ENCODE results near the gene HEXIM2. TPM values are rescaled to one million over a fixed set of nuclear protein-coding genes. Genes with fewer than 3 reads are reported as not detected.

The HEXIM2 gene
- total and polyA plus RNA-seq, 2 of the 13 experiments (the other 11 are each of a cell fraction or from before 2014, with no cell fraction given) = 27.1 to 32.4 TPM

GRCh38 chr17:45132572-45133463 is 28.9 kb upstream of the HEXIM2 start (continued):
- TF ChIP-seq PLSCR1 (CRISPR knock-in tag; IDR thresholded peaks at IDR 0.05; ENCODE audit: borderline replicate concordance) (no peak), ZNF549 (CRISPR knock-in tag; IDR thresholded peaks at IDR 0.05) (no peak), ZNF263 (CRISPR knock-in tag; IDR thresholded peaks at IDR 0.05) (no peak), PITX1 (CRISPR knock-in tag; IDR thresholded peaks at IDR 0.05) (peak; percentile 65), NFAT5 (CRISPR knock-in tag; IDR thresholded peaks at IDR 0.05) (no peak), HNF1A (IDR thresholded peaks at IDR 0.05; ENCODE audit: low read depth) (no peak), HNF1A (CRISPR knock-in tag; IDR thresholded peaks at IDR 0.05; ENCODE audit: borderline replicate concordance) (peak; percentile 44; the same call in 1 of the 2 replicates), HNRNPUL1 (IDR thresholded peaks at IDR 0.05; ENCODE audit: low read depth, low read length) (no peak), IRX3 (CRISPR knock-in tag; IDR thresholded peaks at IDR 0.05; ENCODE audit: borderline replicate concordance, low read depth) (0 out of 2 replicates have a peak, but pooled peaks have one; percentile 61), ZBTB20 (CRISPR knock-in tag; IDR thresholded peaks at IDR 0.05; ENCODE audit: borderline replicate concordance, low read depth) (0 out of 2 replicates have a peak, but pooled peaks have one; percentile 42), ZNF3 (CRISPR knock-in tag; IDR thresholded peaks at IDR 0.05) (no peak), BRD4 (CRISPR knock-in tag; IDR thresholded peaks at IDR 0.05) (peak; percentile 84; the same call in 1 of the 2 replicates), SRF (IDR thresholded peaks at IDR 0.05; ENCODE audit: low read depth, low read length) (no peak), BHLHE40 (IDR thresholded peaks at IDR 0.05; ENCODE audit: low read length) (0 out of 2 replicates have a peak, but pooled peaks have one; percentile 2), ZNF432 (CRISPR knock-in tag; IDR thresholded peaks at IDR 0.05; ENCODE audit: borderline replicate concordance) (no peak), EEA1 (CRISPR knock-in tag; IDR thresholded peaks at IDR 0.05; ENCODE audit: borderline replicate concordance) (peak; percentile 73; the same call in 1 of the 2 replicates), ZNF235 (CRISPR knock-in tag; IDR thresholded peaks at IDR 0.05; ENCODE audit: borderline replicate concordance) (0 out of 2 replicates have a peak, but pooled peaks have one; percentile 15), MXI1 (IDR thresholded peaks at IDR 0.05; ENCODE audit: borderline replicate concordance, low read depth, low read length) (peak; percentile 52; the same call in 2 of the 3 replicates), ZNF577 (CRISPR knock-in tag; IDR thresholded peaks at IDR 0.05; ENCODE audit: borderline replicate concordance, low read depth) (no peak)
